ENCODE results near the gene LBX2. TPM values are rescaled to one million over a fixed set of nuclear protein-coding genes. Genes with fewer than 3 reads are reported as not detected.

The LBX2 gene
- total RNA-seq, 1 experiment from 2014 or later: 10.1 TPM

- Histone ChIP-seq H3K36me3 (ENCODE audit: control insufficient read depth in 1 of 2, insufficient read depth in 2 of 2, low read length in 2 of 2) (peaks cover 8 to 17% of the 10 kb centered on the region in 2 experiments; a peak in 2 of 4 replicates), H3K9me2 (ENCODE audit: insufficient read depth) (no peaks in the 10 kb centered on the region), H3K9me3 (ENCODE audit: control insufficient read depth in 1 of 2, insufficient read depth in 1 of 2, low read depth in 1 of 2, low read length in 2 of 2) (no peaks in the 10 kb centered on the region), H3K4me2 (ENCODE audit: low read length) (peak within 1 kb of the TSS; percentile 88), H4K20me1 (ENCODE audit: insufficient read depth) (no peaks in the 10 kb centered on the region), H3K27me3 (ENCODE audit: insufficient read depth, low read length) (no peaks in the 10 kb centered on the region), H3K79me2 (ENCODE audit: insufficient read depth, low read length) (peaks cover 10% of the 10 kb centered on the region), H3K9ac (ENCODE audit: low read length) (peak within 1 kb of the TSS; percentile 87), H2AFZ (ENCODE audit: low read depth, low read length, poor library complexity, severe bottlenecking) (no peak within 1 kb of the TSS), H3K4me1 (ENCODE audit: control insufficient read depth in 1 of 2, insufficient read depth in 2 of 2, low read length in 2 of 2) (peaks cover 12 to 18% of the 10 kb centered on the region in 2 experiments; a peak in 3 of 4 replicates), H3K27ac (ENCODE audit: low read depth, low read length) (peak within 1 kb of the TSS; percentile 82), H3K4me3 (replicated peaks in 1 of 2; ENCODE audit: low read depth in 1 of 2, low read length in 2 of 2) (peak within 1 kb of the TSS; percentile 94 to 96)
- DNase-seq (ENCODE audit: low read depth, low spot score) (peak; percentile 89), ATAC-seq (peak; percentile 86)
- POLR2A ChIA-PET: interaction anchor here (0.8 to 2.7 kb wide), 6 partner anchors 9 to 58 kb away, joined by 3 to 25 read pairs (median 4); partner anchors contain the start of genes AUP1, CCDC142, HTRA2 and TTC31
- CTCF ChIA-PET: interaction anchor here (1.5 kb wide), 1 partner anchor 11 kb away, joined by 11 read pairs; the partner anchor contains the start of genes CCDC142 and TTC31
- BruUV-seq (replicated peaks): TSS peak; percentile 86
- intact Hi-C loops (cut with micrococcal nuclease): no loop called here
- RAD21 ChIA-PET (ENCODE audit: low non-redundant PET in 1 of 2, low total read pairs in 2 of 2, uncharacterized antibody in 2 of 2, unreplicated experiment in 2 of 2): interaction anchor here in 1 of 2 experiments (0.6 kb wide), 1 partner anchor 57 kb away, joined by 3 read pairs; the partner anchor contains the start of genes AUP1 and HTRA2
- TF ChIP-seq TCF7L2 (IDR thresholded peaks at IDR 0.05; ENCODE audit: borderline replicate concordance, extremely low read depth, insufficient read depth, insufficient read length) (peak; percentile 20), RAD21 (IDR thresholded peaks at IDR 0.05; ENCODE audit: low read depth) (no peak), EZH2phosphoT487 (IDR thresholded peaks at IDR 0.05; ENCODE audit: borderline replicate concordance) (no peak), ZFX (IDR thresholded peaks at IDR 0.05) (peak; percentile 93), EGR1 (IDR thresholded peaks at IDR 0.05; ENCODE audit: low read depth) (peak; percentile 76), POLR2A (IDR thresholded peaks at IDR 0.05; ENCODE audit: borderline replicate concordance, extremely low read depth, insufficient read depth, insufficient read length) (peak; percentile 93), ATF3 (IDR thresholded peaks at IDR 0.05) (no peak), EZH2 (IDR thresholded peaks at IDR 0.05) (no peak), FOSL1 (IDR thresholded peaks at IDR 0.05; ENCODE audit: low read depth) (no peak), SRF (IDR thresholded peaks at IDR 0.05; ENCODE audit: low read depth) (peak; percentile 63; the same call in 1 of the 2 replicates), CEBPB (IDR thresholded peaks at IDR 0.05; ENCODE audit: low read depth) (no peak), CBX3 (IDR thresholded peaks at IDR 0.05; ENCODE audit: low read depth) (peak; percentile 88), ZBTB33 (IDR thresholded peaks at IDR 0.05; ENCODE audit: extremely low read depth, insufficient replicate concordance, low read length) (peak; percentile 65), ELF1 (IDR thresholded peaks at IDR 0.05; ENCODE audit: borderline replicate concordance, low read depth) (no peak; the same call in 1 of the 2 replicates), POLR2AphosphoS5 (IDR thresholded peaks at IDR 0.05; ENCODE audit: low read depth, low read length) (peak; percentile 99), YY1 (IDR thresholded peaks at IDR 0.05; ENCODE audit: extremely low read depth, insufficient replicate concordance, low read depth, low read length) (peak; percentile 96), SP1 (IDR thresholded peaks at IDR 0.05; ENCODE audit: low read depth) (peak; percentile 50), SIN3A (IDR thresholded peaks at IDR 0.05; ENCODE audit: low read depth) (peak; percentile 85), JUND (IDR thresholded peaks at IDR 0.05) (peak; percentile 74), REST (IDR thresholded peaks at IDR 0.05; ENCODE audit: low read depth) (no peak), MAX (IDR thresholded peaks at IDR 0.05) (peak; percentile 86), ZNF274 (IDR thresholded peaks at IDR 0.05; ENCODE audit: low read depth, low read length) (no peak)
These were observed 27.1 kb downstream of the LBX2 start, which contains the start of gene MRPL53 for GRCh38 chr2:74472086-74472944. MRPL53 (minus strand) TSS chr2:74472680; CDS start chr2:74472660, 20 bp downstream.
